Frontal cortex (tissue), 4 donors: Measurements from ENCODE around the gene MCUB. TPM values are rescaled to one million over a fixed set of nuclear protein-coding genes. Genes with fewer than 3 reads are reported as not detected.

Experiments
- DNase-seq, 2 donors: peaks; one replicate each; pipeline ENCODE4 v3.0.0; 2012; ENCODE audit warnings: low spot score in 2 of 2
- FAIRE-seq: peaks from 2 replicates; lab custom pipeline; 2012; peaks lifted over from hg19 to GRCh38; lab: Jason Lieb, UNC
- small RNA-seq: library from RNA; depleted of rRNA; stranded (forward); fragments of <200 nt; gene quantifications from one replicate; pipeline ENCODE3, GENCODE V24; 2014
- total RNA-seq: library from RNA; depleted of rRNA; stranded (reverse); fragments of >200 nt; gene quantifications from one replicate; pipeline ENCODE4 v1.2.3, GENCODE V29; 2014
- donor health status: control.
- donor health status: control.
- donor health status: control.

The MCUB gene
- total RNA-seq, 1 donor from 2014 or later = 31.8 TPM

GRCh38 chr4:109719604-109720003, 159.6 kb downstream of the MCUB start:
- no peak for DNase-seq
- FAIRE-seq = no peak

- no peak for FAIRE-seq
Measured at GRCh38 chr4:109721033-109721432, 161.0 kb downstream of the MCUB start.

GRCh38 chr4:109722357-109722756, 162.3 kb downstream of the MCUB start:
- FAIRE-seq = no peak
- no peak for DNase-seq

More at GRCh38 chr4:109721033-109721432, 161.0 kb downstream of the MCUB start:
- DNase-seq = no peak

GRCh38 chr4:109723110-109723509, 163.1 kb downstream of the MCUB start:
- no peak for DNase-seq
- no peak for FAIRE-seq

DNA sequence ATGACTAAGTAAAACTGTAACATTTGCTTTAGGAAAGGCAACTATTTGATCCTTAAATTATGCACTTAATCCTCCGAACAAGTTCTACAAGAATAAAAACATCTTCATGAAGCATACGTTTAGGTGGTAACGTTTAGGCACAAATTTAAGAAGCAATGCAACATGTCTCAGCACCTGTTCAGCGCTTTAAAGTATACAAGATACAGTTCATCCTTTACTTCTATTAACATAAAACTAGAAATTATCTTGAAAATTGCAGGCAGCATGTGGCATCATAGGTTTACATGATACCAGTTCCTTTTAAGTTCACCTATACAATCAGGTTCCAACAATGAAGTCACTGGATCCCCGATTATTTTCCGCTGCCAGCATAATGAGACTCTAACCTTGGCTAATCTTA, 168.3 kb downstream of the MCUB start:
- FAIRE-seq = no peak
- DNase-seq = no peak

GRCh38 chr4:109729117-109729717, 169.2 kb downstream of the MCUB start:
- no peak for FAIRE-seq
- DNase-seq = peak in 1 of 2 donors; percentile 9

GRCh38 chr4:109729718-109730618, 169.9 kb downstream of the MCUB start, which contains the start of gene PLA2G12A:
PLA2G12A (minus strand) TSS chr4:109730070; CDS start chr4:109729809, 261 bp downstream.
- peak; percentile 86 to 89 for DNase-seq
- FAIRE-seq = no peak

DNA sequence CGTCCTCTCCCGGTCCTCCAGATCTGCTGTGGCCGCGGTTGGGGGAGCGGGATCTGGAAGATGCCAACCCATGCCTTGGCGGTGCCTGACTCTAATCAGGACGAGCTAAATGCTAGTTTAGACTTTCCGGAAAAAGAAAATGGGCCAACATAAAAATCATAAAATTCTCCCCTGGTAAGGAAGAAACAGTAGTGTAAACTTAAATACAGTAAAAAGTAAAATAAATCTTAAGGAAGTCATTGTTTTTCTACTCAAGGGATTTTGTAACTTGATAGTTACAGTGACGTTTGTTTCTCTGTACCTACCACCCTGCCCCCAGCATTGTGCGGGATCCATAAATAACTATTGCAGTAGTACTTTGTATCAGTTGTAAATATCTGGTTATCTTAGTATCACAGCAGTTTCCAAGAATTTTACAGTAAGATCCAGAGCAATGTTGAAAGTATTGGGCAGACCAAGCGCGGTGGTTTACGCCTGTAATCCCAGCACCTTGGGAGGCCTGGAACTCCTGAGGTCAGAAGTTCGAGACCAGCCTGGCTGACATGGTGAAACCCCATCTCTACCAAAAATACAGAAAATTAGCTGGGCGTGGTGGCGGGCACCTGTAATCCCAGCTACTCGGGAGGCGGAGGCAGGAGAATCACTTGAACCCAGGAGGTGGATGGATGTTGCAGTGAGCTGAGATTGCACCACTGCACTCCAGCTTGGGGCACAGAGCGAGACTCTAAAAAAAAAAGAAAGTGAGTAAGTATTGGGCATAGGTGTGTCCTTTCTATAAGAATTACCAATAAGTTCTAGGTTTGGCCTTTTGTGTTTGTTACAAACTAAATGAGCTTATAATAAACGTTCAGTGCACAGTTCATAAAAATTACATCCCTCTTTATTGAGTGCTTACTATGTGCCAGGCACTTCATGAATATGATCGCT, 170.8 kb downstream of the MCUB start:
- no peak for DNase-seq
- FAIRE-seq = no peak

DNA sequence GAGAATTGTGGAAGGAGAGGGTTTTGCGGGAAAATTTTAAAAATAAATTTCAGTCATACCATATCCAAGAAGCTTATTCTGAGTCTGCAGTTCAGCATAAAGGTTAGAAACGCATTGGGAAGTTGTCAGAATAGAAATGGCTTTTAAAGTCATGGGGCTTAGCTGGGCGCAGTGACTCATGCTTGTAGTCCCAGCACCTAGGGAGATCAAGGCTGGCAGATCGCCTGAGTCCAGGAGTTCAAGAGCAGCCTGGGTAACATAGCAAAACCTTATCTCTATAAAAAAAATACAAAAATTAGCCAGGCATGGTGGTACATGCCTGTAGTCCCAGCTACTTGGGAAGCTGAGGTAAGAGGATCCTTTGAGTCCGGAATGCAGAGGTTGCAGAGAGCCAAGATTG, 173.7 kb downstream of the MCUB start:
- DNase-seq (no peak), FAIRE-seq (no peak)

DNA sequence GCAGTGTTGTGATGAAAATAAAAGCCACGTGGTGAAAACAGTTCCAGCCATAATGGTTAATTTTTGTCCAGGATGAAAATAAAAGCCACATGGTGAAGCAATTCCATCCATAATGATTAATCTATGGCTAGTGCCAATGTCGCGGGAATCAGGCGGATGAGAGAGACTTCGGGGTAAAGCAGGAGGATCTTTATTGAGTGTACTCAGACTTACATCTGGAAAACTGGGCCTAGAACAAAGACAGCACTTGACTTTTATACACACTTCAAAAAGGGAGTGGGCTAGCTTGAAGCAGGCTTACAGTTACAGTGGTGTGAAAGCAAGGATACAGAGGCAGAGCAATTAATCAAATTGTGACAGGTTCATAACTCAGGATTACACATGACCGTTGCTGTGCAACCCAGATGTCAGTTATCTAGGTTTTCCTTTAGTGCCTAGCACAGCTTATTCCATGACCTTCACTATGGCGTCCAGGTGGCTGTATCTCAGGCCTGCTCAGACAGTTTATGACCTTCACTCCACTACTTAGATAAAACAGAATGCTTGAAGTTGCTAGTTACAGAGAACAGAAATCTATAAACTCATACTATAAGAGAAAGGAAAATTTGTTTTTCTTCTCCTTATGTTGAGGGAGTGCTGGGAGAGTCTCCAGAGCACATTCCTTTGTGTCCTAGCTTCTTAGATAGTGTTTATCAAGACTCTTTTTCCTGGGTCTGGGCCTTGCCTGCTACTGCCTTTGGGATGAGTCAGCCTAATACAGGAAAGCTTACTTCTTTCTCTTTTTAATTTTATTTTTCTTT, 175.7 kb downstream of the MCUB start:
- FAIRE-seq (no peak), DNase-seq (no peak)

Small RNA genes within 50 kb of the gene (small RNA-seq; reads per million reads assigned to genes)
- gene HIGD1AP14 = 0.10 reads per million

Other genes starting within 250 kb of the MCUB start
- 26.1 TPM for gene SEC24B, start 126.4 kb upstream of the MCUB start, total RNA-seq
- 22.4 TPM for gene CASP6, start 143.2 kb downstream of the MCUB start, total RNA-seq
- gene PLA2G12A, start 169.8 kb downstream of the MCUB start, total RNA-seq = 24.5 TPM
- 4.5 TPM for gene CFI, start 241.8 kb downstream of the MCUB start, total RNA-seq